Prostate gland (tissue), 2 donors: ENCODE data around the gene ALG14. TPM values are rescaled to one million over a fixed set of nuclear protein-coding genes. Genes with fewer than 3 reads are reported as not detected.

Experiments used
- DNase-seq: peaks from one replicate; pipeline ENCODE4 v3.0.0-alpha.2; 2019; ENCODE audit warnings: low spot score
- H3K27ac ChIP-seq, 2 donors: fragments of 200-600 bp; sonication (generic); 2 replicates each; pipeline ENCODE4 v1.5.1; 2017 to 2019
- H3K27me3 ChIP-seq: fragments of 200-600 bp; sonication (generic); replicated peaks from 2 replicates; pipeline ENCODE4 v1.5.1; 2019; ENCODE audit not compliant: insufficient read depth
- H3K36me3 ChIP-seq, 2 donors: fragments of 200-600 bp; sonication (generic); 1 replicate in 1 of 2; 2 replicates in 1 of 2; pipeline versions ENCODE4 v1.5.1 to v1.8.1; 2017 to 2019
- H3K4me1 ChIP-seq: fragments of 200-600 bp; sonication (generic); replicated peaks from 2 replicates; pipeline ENCODE4 v1.5.1; 2019
- H3K4me3 ChIP-seq, 2 donors: fragments of 200-600 bp; sonication (generic); 2 replicates each; pipeline ENCODE4 v1.5.1; 2017 to 2019
- H3K9me3 ChIP-seq: fragments of 200-600 bp; sonication (generic); 2 replicates; pipeline ENCODE4 v1.5.1; 2017
- POLR2A ChIP-seq: fragments of 450-650 bp; IDR thresholded peaks from one replicate; pipeline ENCODE4 v1.6.1; 2016; ENCODE audit warnings: antibody characterized with exemption, mild to moderate bottlenecking
- POLR2AphosphoS5 ChIP-seq: sonication (generic); formaldehyde crosslinking; IDR thresholded peaks from one replicate; pipeline ENCODE4 v1.6.1; 2017; ENCODE audit warnings: antibody characterized with exemption
- WGBS: methylation state at CpG from one replicate; pipeline ENCODE4 v1.1.5; 2018; 5-methylcytosine and 5-hydroxymethylcytosine counted together
- intact Hi-C: fragments of 100-400 bp; cut with DNase I; formaldehyde crosslinking; loops from one replicate; pipeline ENCODE4 v1.14.2; 2022
- total RNA-seq, 2 donors: library from RNA; depleted of rRNA; stranded (reverse); fragments of >200 nt; gene quantifications; one replicate each; pipeline ENCODE4 v1.1.0, GENCODE V29; 2016
- TF ChIP-seq, protein P1 (sequence below), 4 experiments: fragments of 200-600 bp in 2 of 4; fragments of 450-650 bp in 2 of 4; sonication (generic) in 2 of 4; IDR thresholded peaks; 1 replicate in 3 of 4; 2 replicates in 1 of 4; pipeline ENCODE4 v1.5.1; 2016 to 2019; ENCODE audit warnings: antibody characterized with exemption in 4 of 4, mild to moderate bottlenecking in 2 of 4, moderate library complexity in 2 of 4

The ALG14 gene
- total RNA-seq, 2 donors from 2014 or later: 2.0 to 2.3 TPM

DNA sequence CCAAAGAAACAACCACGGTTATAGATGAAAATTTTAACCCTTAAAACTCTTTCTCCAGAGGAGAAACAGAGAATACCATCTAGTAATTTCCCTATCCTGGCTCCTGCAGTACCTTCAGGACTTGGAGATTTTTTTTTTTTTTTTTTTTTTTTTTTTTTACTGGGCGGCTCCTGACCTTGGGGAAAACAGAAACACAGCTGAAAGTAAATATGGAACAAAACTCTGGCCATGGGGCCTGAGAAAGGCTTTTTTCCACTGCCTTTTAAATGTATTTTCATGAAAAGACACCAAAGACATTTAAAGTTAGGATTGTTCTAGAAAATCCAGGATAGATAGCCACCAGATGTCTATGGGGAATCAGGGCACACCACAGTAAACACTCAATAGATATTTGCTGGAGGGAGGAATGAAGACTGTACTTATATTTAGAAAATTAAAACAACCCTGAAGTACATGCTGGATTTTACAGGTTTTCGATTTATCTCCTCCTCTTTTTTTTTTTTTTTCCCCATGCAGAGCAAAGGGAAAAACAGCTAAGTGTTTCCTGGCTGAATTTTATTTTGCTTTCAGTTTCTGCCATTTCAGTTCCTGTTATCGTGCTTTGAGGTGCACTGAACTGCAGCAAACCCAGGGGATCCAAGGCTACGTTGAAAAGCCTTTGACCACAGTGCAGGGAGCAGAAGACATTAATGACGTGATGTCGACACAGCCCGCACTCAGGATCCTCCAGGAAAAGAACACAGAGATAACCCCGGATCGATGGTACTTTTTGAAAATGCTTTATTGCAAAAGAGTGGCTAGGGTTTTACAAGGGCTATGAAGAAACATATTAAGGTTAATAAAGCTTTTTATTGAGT lies 110.1 kb downstream of the ALG14 start:
- H3K36me3 ChIP-seq: no peaks in the 10 kb centered on the region
- no peak for TF ChIP-seq POLR2A
- TF ChIP-seq POLR2AphosphoS5: peak; percentile 53
- TF ChIP-seq, protein P1, sequence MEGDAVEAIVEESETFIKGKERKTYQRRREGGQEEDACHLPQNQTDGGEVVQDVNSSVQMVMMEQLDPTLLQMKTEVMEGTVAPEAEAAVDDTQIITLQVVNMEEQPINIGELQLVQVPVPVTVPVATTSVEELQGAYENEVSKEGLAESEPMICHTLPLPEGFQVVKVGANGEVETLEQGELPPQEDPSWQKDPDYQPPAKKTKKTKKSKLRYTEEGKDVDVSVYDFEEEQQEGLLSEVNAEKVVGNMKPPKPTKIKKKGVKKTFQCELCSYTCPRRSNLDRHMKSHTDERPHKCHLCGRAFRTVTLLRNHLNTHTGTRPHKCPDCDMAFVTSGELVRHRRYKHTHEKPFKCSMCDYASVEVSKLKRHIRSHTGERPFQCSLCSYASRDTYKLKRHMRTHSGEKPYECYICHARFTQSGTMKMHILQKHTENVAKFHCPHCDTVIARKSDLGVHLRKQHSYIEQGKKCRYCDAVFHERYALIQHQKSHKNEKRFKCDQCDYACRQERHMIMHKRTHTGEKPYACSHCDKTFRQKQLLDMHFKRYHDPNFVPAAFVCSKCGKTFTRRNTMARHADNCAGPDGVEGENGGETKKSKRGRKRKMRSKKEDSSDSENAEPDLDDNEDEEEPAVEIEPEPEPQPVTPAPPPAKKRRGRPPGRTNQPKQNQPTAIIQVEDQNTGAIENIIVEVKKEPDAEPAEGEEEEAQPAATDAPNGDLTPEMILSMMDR (IDR thresholded peaks at IDR 0.05): no peak
- H3K4me3 ChIP-seq: peak overlapping the region; percentile 19 to 29
- H3K9me3 ChIP-seq: no peaks in the 10 kb centered on the region
- 3% methylated on average over 10 of the region's 10 CpGs for WGBS
- H3K4me1 ChIP-seq: no peaks in the 10 kb centered on the region
- intact Hi-C loops: no loop called here
- H3K27ac ChIP-seq: peak overlapping the region; percentile 76 to 79
- no peaks in the 10 kb centered on the region for H3K27me3 ChIP-seq
- peak; percentile 34 for DNase-seq

DNA sequence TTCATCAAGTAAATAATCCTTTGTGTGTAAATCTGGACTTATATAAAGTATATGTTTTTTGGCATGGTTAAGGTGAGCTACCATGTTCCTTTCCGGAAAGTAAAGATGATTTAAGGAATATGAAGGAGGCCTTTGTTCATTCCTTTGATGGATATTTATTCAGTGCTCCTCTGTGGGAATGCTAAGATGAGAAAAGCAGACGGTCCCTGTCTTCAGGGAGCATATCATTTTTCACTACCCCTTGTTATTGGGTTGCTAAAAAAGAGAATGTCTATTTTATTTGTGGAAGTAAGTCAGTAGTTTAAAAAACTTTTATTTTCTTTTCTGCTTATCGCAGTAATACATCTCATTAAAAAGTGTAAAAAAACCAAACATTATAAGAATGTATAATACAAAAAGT lies 110.8 kb downstream of the ALG14 start:
- H3K27me3 ChIP-seq: no peaks in the 10 kb centered on the region
- no peak overlapping the region for H3K4me3 ChIP-seq
- WGBS: 68% methylated on average over 3 of the region's 3 CpGs
- intact Hi-C loops: no loop called here
- H3K9me3 ChIP-seq: no peaks in the 10 kb centered on the region
- TF ChIP-seq POLR2A: no peak
- TF ChIP-seq POLR2AphosphoS5: no peak
- TF ChIP-seq, protein P1 (IDR thresholded peaks at IDR 0.05): no peak
- H3K27ac ChIP-seq: peak overlapping the region; percentile 76 to 79
- no peak for DNase-seq
- no peaks in the 10 kb centered on the region for H3K4me1 ChIP-seq
- H3K36me3 ChIP-seq: no peaks in the 10 kb centered on the region

DNA sequence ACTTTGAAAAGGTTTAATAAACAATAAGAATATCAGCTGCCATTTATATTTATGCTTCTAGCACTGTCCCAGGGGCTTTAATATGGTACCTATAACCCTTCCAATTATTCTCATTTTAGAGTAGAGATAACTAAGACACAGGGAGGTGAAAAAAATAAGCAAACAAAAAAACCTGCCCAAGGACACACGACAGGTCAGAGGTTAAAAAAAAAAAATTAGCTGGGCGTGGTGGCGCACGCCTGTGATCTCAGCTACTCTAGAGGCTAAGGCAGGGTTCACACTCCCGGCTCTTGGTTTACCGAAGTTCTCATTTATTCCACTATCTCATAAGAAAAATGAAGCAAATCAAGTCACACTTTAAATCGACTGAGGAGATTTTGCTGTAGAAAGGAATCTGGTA lies 111.2 kb downstream of the ALG14 start:
- Histone ChIP-seq H3K4me3 (no peak overlapping the region), H3K9me3 (no peaks in the 10 kb centered on the region), H3K36me3 (no peaks in the 10 kb centered on the region), H3K4me1 (no peaks in the 10 kb centered on the region), H3K27ac (no peak overlapping the region), H3K27me3 (no peaks in the 10 kb centered on the region)
- WGBS: 96% methylated on average over 7 of the region's 7 CpGs
- TF ChIP-seq POLR2AphosphoS5: no peak
- TF ChIP-seq, protein P1 (IDR thresholded peaks at IDR 0.05): no peak
- intact Hi-C loops: no loop called here
- no peak for DNase-seq

DNA sequence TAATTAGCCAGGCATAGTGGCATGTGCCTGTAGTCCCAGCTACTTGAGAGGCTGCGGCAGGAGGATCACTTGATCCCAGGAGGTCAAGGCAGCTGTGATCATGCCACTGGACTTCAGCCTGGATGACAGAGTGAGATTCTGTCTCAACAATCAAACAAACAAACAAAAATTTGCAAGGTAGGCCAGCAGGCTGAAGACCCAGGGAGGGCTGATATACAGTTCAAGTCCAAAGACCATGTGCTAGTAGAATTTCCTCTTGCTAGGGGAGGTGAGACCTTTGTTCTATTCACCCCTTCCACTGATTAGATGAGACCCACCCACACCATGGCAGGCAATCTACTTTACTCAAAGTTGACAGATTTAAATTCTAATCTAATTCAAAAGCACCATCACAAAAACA lies 114.7 kb downstream of the ALG14 start:
- 100% methylated on average over 1 of the region's 1 CpG for WGBS
- DNase-seq: no peak
- TF ChIP-seq, protein P1 (IDR thresholded peaks at IDR 0.05): no peak
- no peak for TF ChIP-seq POLR2A
- TF ChIP-seq POLR2AphosphoS5: no peak
- Histone ChIP-seq H3K4me1 (no peaks in the 10 kb centered on the region), H3K27me3 (no peaks in the 10 kb centered on the region), H3K27ac (no peak overlapping the region), H3K36me3 (no peaks in the 10 kb centered on the region), H3K9me3 (no peaks in the 10 kb centered on the region), H3K4me3 (no peak overlapping the region)
- intact Hi-C loops: no loop called here
